ENCODE measurements around the gene NEIL1. TPM values are rescaled to one million over a fixed set of nuclear protein-coding genes. Genes with fewer than 3 reads are reported as not detected.
A peak's percentile ranks its signal among the peaks of the same experiment; 100 is the strongest.
"Not testable (repeated sequence)": the region's sequence is repeated elsewhere in the genome, so short reads cannot be mapped to it uniquely, and the experiment has no call there.

The NEIL1 gene
- total RNA-seq, 1 donor, result 4.3 TPM

GRCh38 chr15:75348034-75348561, 1.3 kb downstream of the NEIL1 start:
- no peak for DNase-seq (ENCODE audit: low read depth)
- peak overlapping the region; percentile 85 for H3K4me3 ChIP-seq (ENCODE audit: low read depth, low read length)
- TF ChIP-seq CTCF (IDR thresholded peaks at IDR 0.05; ENCODE audit: insufficient read depth, low read depth, low read length), result no peak

DNA sequence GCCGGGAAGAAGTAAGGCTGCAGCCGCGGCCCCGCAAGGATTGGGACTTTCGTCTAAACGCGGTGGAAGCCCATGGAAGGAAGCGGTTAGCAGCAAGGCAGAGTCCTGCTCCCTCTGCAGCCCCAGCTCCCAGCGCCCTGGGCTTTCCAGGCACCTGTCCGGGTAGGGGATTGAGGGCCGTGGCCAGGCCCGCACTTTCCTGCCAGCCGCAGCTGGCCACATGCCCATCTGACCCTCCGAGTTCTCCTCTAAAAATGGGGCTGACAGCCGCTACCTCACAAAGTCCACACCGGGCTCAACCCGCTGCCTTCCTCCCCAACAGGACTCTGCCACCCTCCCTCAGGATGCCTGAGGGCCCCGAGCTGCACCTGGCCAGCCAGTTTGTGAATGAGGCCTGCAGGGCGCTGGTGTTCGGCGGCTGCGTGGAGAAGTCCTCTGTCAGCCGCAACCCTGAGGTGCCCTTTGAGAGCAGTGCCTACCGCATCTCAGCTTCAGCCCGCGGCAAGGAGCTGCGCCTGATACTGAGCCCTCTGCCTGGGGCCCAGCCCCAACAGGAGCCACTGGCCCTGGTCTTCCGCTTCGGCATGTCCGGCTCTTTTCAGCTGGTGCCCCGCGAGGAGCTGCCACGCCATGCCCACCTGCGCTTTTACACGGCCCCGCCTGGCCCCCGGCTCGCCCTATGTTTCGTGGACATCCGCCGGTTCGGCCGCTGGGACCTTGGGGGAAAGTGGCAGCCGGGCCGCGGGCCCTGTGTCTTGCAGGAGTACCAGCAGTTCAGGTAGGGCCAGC, 1.9 kb downstream of the NEIL1 start:
- DNase-seq (ENCODE audit: low read depth), result no peak
- no peak for TF ChIP-seq CTCF (IDR thresholded peaks at IDR 0.05; ENCODE audit: insufficient read depth, low read depth, low read length)
- peak overlapping the region; percentile 85 for H3K4me3 ChIP-seq (ENCODE audit: low read depth, low read length)

DNA sequence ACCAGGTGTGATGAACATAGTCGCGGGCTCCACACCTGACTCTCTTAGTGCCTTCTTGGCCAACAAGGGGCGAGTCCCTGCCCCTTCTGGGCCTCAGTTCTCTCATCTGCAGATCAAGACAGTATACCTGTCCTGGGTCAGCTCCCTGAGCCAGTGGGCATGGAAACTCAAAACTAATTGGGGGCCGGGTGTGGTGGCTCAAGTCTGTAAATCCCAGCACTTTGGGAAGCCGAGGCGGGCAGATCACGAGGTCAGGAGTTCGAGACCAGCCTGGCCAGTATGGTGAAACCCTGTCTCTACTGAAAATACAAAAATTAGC, 2.5 kb downstream of the NEIL1 start:
- not testable (repeated sequence) for H3K4me3 ChIP-seq (ENCODE audit: low read depth, low read length); DNase-seq (ENCODE audit: low read depth)

DNA sequence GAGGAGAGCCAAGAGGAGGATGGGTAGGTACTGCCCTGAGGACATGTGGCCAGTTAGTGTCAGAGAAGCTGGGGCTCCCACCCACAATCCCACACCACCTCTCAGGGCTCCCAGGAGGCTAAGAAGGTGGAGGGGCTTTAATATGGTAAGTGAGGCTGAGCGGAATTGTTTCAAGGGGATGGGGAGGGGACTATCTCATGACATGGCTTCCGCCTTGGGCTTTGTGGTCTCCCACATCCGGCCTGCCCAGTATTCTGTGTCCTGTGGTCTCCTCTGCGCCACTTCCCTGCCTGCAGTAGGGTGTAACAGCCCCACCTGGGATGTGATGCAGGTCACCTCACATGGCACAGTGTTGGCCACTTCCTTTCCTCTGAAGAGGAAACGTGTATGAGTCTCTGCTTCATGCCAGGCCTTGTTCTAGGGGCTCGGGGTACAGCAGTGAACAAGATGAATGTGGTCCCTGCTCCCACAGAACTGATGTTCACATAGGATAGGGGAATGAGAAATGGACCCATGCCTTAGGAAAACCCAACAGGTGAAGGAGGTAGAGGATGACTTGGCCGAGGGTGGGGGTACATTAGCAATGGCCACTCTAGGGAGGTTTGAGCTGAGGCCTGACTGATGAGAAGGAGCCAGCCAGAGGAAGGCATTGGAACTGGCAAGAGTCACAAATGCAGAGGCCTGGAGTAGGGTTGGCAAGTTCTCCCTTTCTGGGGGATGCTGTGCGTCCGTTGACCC, 3.2 kb downstream of the NEIL1 start:
- DNase-seq (ENCODE audit: low read depth), result no peak
- H3K4me3 ChIP-seq (ENCODE audit: low read depth, low read length), result no peak overlapping the region
- TF ChIP-seq CTCF (IDR thresholded peaks at IDR 0.05; ENCODE audit: insufficient read depth, low read depth, low read length), result no peak

DNA sequence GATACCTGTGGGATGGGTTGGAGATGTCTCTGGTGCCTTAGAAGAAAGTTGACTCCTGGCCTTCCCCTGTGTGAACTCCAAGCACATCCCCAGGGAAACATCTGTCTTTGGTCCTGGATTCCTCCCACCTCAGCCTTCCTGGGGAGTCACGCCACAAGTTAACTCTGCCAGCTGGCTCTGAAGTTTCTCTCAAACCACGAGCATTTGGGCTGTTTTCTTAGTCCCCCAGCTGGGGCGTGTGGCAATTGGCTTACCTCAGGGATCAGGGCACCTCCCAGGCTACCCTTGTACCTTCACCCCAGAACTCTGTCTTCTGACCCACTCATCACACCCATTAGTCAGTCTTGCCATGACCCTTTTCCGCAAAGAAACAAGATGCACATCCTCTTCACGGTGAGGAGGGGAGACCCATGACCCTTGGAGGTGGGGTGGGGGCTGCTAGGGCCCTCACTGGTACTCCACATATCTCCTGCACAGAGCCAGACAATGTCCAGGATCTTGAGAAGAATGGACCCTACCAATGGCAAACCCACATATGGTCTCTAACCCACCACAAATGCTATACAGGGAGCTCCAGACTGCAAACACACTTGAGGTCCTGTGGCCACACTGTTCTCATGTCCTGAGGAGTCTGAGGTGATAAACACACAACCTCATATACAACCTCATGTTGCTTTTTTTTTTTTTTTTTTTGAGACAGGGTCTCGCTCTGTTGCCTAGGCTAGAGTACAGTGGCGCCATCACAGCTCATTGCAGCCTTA, 3.9 kb downstream of the NEIL1 start:
- no peak overlapping the region for H3K4me3 ChIP-seq (ENCODE audit: low read depth, low read length)
- no peak for DNase-seq (ENCODE audit: low read depth)
- no peak for TF ChIP-seq CTCF (IDR thresholded peaks at IDR 0.05; ENCODE audit: insufficient read depth, low read depth, low read length)

DNA sequence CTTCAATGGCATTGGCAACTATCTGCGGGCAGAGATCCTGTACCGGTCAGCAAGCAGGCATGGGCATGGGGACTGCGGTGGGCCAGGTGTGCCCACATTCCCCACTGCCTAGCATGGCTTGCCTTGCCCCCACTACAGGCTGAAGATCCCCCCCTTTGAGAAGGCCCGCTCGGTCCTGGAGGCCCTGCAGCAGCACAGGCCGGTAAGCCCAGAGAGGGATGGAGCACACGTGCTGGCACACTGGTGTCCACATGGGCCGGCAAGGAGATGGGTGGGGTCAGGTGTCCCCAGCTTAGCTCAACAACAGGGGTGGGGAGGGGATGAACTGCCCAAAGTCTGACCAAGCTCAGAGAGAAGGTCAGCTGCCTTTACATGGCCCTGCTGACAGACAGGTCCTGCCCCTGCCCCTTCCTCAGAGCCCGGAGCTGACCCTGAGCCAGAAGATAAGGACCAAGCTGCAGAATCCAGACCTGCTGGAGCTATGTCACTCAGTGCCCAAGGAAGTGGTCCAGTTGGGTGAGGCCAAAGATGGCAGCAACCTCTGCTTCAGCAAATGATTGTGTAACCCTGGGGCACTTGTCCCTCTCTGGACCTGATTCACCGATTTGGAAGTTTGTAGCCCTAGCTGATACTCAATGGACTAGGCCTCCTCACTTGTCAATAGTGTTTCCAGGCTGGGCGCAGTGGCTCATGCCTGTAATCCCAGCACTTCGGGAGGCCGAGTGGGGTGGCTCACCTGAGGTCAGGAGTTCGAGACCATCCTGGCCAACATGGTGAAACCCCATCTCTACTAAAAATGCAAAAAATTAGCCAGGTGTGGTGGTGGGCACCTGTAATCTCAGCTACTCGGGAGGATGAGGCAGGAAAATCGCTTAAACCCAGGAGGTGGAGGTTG, 5.6 kb downstream of the NEIL1 start:
- no peak overlapping the region for H3K4me3 ChIP-seq (ENCODE audit: low read depth, low read length)
- DNase-seq (ENCODE audit: low read depth), result no peak
- no peak for TF ChIP-seq CTCF (IDR thresholded peaks at IDR 0.05; ENCODE audit: insufficient read depth, low read depth, low read length)
